Lung microvascular endothelial cell (primary cell): ENCODE results near the gene GSK3A. TPM values are rescaled to one million over a fixed set of nuclear protein-coding genes. Genes with fewer than 3 reads are reported as not detected.

Experiments used
- DNase-seq, 2 donors: peaks; one replicate each; pipeline versions ENCODE4 v3.0.0 to v3.0.0-alpha.2; 2010; ENCODE audit warnings: low read depth in 2 of 2
- total RNA-seq: library from RNA; depleted of rRNA; stranded (reverse); fragments of >200 nt; gene quantifications from 2 replicates; pipeline ENCODE4 v1.2.1, GENCODE V29; 2014

GSK3A gene
- total RNA-seq, 1 donor from 2014 or later, result 11.3 TPM

DNA sequence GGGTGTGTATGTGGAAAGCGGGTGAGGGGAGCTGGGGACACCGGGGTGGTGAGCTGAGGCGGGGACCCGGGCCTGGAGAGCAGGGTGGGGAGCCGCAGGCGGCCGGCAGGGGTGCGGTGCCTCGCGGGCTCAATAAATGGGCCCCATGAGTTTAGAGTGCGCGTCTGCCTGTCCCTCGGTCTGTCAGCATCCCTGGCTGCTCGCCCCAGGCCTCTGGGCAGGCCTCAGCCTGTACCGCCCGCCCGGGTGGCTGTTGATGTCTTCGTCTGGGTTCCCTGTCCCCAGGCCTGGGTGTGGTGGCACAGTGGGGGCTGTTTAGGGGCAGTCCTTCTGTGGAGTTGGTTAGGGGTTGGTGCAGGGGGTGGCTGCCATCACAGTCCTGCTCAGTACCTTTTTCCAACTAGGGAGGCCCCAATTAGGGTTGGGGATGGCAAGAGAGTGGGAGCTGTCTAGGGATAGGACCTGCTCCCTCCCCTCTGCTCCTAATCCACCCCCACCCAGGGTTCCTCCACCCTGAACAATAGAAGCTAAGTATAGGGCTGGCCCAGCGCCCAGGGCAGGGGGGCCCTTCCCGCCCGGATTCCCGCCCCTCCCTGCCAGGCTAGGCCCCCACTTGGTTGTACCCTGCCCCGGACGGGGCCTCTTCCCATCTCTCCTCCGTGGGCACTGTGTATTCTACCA lies 38.9 kb upstream of the GSK3A start:
- peak; percentile 58 to 78 for DNase-seq

DNA sequence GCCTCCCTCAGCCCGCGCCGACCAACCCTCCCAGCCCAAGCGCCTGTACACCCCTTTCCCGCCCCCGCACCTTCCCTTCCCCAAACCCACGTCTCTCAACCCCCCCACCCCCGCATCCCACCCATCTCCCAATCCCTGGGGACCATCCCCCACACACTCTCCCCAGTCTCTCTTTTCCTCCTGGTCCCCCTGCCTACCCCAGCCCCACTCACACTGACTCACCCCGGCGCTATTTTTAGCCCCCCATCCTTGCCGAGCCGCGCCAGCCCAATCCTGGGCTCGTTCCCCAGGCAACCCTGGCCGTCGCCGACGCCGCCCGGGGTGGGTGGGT lies 38.4 kb upstream of the GSK3A start:
- no peak for DNase-seq

DNA sequence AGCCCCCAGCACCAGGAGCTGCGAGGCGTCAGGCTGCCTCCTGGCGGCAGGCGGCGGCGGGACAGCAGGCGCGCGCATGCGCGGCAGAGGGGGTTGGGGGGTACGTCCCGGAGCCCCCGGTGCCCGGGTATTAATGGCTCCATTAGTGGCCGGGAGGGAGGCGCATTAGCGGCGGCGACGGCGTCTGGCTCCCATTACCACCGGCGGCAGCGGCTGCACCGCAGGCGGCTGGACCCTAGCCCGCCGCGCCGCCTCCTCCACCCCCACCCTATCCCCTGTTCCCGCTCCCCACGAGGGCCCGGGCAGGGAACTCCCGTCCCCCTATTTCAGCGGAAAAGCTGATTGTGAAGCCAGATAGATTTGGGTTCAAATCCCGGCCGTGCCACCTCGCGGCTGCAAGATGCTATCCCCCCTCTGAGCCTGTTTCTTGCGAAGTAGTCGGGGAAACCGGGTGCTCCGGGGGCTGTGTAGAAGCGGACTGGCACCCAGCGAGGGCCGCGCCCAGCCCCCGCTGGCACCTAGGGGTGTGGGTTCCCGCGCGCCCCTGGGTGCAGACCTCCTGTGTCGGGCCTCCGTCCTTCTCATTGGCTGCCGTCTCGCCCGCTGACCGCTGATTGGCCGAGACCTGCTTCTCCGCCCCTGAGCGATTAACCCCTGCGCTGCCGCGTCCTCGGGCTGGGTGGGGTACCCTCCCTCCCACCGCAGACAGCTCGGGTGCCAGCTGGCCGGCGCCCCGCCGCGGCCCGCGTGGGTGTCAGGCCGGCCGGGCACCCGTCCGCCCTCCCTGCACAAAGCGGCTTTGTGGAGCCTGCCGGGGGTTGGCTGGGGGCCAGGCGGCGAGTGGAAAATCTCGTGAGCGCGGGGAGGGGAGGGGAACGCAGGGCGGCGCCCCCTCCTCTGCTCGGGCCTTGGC lies 37.8 kb upstream of the GSK3A start:
- peak; percentile 84 to 92 for DNase-seq

DNA sequence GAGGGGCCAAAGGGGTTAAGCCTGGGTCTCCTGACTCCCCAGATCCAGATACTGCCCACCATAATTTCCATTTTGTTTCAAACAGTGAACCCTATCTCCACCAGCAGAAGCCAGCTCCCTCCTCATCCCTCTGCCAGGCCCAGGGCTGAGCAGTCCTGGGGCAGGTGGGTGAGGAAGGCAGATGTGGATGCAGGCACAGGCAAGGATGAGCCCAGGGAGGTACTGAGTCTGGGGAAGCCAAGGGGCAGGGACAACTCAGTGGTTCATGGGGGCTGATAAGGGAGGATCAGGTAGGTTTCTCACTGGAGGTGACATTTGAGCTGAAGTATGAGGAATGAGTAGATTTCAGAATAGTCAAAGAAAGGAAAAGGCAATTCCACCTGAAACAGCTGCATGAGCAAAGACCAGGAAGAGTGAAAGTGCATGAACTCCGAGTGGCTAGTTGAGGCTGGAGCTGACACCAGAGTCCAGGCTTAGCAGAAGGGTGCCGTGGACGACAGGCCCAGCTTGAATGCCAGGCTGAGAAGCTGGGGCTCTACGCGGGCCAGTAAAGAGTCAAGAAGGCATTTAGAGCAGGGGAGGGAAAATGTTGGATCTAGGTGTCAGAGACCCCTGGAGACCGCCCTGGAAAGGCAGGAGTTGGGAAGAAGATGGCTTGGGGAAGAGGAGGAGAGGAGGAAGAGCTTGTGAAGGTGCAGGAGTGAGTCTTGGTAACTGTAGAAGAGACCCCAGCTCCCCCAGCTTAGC lies 36.9 kb upstream of the GSK3A start:
- no peak for DNase-seq

DNA sequence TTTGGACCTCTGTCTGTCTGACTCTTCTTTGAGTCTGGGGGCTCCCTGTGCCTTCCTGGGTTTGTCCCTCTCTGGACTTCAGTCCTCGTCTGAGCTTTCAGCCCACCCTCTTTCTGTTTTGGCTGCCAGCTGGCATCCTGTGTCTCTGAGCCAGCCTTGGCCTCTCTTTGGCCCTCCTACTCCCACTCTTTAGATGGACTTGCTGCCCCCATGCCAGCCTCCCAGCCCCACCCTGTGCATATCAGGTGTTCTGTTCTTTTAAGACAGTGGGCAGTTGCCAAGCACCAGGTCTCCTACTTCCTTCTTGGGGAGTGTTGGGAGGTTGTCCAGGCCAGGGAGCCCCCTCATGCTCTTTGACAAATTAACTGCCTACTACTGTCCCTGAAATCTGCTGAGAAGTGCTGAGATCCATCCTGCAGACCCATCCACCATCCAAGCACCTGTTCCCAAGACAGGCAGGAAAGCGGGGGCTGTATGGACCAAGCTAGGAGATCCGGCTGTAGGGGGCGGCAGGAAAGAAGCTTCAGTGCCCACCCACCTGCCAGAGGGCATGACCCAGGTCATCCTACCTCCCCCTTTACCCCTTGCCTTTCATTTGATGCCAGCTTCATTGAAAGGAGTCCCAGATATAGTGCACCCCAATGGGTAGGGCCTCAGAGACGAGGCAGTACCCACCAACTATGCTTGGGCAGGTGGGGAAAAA lies 36.2 kb upstream of the GSK3A start:
- no peak for DNase-seq

DNA sequence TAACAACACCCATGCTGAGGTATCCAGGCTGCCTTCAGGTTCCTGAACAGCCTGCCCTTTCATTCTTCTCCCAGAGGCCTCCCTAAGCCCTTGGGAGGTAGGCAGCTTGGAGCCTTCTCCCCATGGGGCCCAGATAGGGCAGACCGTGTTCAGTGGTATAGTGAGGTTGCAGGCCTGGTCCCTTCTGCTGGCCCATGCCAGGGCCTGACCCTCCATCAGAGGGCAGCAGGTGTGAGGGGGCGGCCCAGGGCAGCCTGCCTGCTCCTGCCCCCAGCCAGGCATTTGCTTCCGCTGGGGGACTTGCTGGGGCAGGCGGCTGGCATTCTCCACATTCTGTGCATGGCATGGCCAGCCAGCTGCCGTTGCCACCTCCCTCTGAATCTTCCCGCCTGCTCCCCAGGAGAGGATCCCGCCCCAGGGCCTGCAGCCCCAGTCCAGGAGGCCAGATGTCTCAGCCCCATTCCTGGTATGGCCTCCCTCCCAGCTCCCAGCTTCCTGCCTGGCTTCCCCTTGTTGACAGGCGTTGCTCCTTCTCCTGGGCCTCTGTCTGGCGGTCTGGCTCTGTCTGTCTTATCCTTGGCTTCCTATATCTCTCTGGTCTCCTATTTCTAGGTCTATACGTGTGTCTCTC lies 35.5 kb upstream of the GSK3A start:
- peak in 1 of 2 donors; percentile 70 for DNase-seq

DNA sequence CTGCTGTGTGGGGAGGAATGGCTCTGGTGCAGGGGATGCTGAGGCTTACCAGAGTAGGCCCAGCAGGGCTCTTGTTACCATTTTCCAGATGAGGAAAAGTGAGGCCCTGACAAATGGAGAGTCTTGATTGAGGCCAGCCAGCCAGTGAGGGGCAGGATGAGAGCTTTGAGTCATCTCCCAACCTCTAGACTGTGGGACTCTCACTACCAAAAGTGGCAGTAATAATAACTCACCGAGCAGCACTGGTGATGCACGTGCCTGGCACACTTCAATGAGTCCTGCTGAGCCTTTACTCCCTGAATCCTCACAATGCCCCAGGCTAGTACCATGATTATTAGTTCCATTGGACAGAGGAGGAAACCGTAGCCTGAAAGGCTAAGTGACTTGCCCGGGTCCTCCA lies 34.4 kb upstream of the GSK3A start:
- no peak for DNase-seq

DNA sequence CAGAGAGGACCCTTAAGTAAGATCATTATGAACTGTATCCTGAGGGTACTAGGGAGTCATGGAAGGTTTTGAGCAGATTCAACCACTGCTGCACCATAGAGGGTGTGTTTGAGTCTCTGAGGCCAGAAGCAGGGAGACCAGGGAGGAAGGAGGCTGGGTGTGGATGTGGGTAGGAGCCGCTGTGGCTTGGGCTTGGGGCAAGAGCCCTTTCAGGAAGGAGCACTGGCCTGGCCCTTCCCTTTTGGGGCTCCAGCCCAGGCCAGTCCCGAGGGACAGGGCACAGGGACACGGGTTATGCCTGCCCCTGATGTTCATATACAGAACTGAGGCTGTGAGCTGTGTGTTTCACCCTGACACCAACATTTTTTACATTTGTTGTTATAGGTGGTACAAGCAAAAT lies 33.9 kb upstream of the GSK3A start:
- DNase-seq, result no peak

DNA sequence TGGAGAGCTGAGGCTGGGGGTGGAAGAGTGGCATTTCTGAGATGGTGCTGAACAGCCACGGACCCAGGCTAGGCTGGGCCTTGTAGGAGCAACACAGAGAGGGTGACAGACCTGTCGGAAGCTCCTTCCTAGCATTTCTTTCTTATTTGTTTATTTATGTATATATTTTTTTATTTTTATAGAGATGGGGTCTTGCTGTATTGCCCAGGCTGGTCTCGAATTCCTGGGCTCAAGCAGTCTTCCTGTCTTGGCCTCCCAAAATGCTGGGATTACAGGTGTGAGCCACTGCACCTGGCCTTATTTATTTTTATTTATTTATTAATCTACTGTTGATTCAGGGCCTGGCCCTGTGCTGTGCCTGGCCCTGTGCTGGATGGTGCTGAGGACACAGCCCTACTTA lies 33.1 kb upstream of the GSK3A start:
- DNase-seq, result no peak

DNA sequence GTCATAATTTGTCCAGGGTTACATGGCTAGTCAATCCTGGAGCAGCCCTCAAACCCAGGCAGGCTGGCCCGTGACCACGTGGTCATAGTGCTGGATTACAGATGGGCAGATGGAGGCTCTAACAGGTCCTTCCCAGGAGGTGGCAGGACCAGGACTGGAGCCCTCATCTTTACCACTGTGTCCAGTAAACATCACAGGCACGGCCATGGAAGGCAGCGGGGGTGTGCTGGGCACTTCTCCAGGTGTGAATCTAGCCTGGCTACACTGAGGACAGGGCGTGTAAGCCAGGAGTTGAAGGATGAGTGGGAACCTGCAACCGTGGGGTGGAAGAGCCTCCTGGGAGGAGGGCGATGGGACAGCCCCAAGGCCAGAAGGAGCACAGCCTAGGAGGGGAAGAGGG lies 32.7 kb upstream of the GSK3A start:
- DNase-seq, result no peak

DNA sequence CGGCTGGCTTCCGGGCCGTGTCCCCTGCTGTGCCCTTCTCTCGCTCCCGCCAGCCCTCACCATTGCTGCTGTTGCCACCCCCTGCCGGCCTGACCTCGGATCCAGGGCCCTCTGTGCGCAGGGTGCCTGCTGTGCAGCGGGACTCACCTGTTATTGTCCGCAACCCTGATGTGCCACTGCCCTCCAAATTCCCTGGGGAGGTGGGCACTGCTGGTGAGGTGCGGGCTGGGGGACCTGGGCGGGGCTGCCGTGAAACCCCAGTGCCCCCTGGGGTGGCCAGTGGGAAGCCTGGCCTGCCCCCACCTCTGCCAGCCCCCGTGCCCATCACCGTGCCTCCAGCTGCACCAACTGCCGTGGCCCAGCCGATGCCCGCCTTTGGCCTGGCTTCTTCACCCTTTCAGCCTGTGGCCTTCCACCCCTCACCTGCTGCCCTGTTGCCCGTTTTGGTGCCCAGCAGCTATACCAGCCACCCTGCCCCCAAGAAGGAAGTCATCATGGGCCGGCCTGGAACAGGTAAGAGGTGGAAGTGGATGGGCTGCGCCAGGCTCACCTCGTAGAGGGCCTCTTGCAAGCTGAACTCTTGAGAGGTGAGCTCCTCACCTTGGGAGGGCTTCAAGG lies 31.8 kb upstream of the GSK3A start:
- DNase-seq, result no peak

DNA sequence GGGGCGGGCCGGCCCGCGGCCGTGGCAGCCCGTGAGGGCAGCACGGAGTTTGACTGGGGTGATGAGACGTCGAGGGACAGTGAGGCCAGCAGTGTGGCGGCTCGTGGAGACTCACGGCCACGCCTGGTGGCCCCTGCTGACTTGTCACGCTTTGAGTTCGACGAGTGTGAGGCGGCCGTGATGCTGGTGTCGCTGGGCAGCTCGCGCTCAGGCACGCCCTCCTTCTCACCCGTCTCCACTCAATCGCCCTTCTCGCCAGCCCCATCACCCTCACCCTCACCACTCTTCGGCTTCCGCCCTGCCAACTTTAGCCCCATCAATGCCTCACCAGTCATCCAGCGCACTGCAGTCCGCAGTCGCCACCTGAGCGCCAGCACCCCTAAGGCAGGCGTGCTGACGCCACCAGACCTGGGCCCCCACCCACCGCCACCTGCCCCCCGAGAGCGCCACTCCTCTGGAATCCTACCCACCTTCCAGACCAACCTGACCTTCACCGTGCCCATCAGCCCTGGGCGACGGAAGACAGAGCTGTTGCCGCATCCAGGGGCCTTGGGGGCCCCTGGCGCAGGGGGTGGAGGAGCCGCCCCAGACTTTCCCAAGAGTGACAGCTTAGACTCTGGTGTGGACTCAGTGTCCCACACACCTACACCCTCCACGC lies 31.1 kb upstream of the GSK3A start:
- DNase-seq, result no peak

DNA sequence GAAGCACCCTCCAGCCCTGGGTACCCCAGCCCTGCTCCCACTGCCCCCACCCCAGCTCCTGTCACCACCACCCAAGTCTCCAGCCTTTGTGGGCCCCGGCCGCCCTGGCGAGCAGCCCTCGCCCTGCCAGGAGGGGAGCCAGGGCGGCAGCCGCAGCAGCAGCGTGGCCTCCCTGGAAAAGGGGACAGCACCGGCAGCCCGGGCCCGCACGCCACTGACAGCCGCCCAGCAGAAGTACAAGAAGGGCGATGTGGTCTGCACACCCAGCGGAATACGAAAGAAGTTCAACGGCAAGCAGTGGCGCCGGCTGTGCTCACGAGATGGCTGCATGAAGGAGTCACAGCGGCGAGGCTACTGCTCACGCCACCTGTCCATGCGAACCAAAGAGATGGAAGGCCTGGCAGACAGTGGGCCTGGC lies 30.6 kb upstream of the GSK3A start:
- no peak for DNase-seq

DNA sequence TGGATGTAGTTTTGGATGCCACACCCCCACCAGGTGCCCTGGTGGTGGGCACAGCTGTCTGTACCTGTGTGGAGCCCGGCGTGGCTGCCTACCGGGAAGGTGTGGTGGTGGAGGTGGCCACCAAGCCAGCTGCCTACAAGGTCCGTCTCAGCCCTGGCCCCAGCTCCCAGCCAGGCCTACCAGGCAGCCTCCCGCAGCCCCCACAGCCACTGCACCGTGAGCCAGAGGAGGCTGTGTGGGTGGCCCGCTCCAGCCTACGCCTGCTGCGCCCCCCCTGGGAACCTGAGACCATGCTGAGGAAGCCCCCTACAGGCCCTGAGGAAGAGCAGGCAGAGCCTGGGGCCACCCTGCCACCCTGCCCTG lies 30.1 kb upstream of the GSK3A start:
- no peak for DNase-seq

DNA sequence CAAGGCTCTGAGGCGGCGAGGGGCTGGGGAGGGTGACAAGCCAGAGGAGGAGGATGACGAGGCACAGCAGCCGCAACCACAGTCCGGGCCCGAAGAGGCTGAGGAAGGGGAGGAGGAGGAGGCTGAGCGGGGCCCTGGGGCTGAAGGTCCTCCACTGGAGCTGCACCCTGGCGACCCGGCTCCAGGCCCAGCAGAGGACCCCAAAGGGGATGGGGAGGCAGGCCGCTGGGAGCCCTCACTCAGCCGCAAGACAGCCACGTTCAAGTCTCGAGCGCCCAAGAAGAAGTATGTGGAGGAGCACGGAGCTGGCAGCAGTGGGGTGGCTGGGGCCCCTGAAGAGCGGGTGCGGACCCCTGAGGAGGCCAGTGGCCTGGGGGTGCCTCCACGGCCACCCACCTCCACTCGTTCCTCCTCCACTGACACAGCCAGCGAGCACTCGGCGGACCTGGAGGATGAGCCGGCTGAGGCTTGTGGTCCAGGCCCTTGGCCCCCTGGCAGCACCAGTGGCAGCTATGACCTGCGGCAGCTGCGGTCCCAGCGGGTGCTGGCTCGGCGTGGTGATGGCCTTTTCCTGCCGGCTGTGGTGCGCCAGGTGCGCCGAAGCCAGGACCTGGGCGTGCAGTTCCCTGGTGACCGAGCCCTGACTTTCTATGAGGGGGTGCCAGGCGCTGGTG lies 29.6 kb upstream of the GSK3A start:
- no peak for DNase-seq

DNA sequence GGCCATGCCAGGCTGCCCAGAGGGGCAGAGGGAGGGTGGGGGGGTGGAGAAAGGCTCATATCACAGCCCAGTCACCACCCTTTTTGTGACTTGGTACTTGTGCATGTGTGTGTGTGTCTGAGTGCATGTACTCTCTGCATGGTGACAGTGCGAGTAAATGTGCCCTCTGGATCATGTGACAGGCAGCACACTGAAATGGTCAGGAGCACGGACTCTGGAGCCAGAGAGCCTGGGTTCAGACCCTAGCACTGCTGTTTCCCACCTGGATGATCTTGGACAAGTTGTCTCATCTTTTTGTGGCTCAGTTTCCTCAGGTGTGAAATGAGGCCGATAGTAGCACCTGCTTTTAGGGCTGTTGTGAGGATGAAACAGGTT lies 28.6 kb upstream of the GSK3A start:
- DNase-seq, result no peak

DNA sequence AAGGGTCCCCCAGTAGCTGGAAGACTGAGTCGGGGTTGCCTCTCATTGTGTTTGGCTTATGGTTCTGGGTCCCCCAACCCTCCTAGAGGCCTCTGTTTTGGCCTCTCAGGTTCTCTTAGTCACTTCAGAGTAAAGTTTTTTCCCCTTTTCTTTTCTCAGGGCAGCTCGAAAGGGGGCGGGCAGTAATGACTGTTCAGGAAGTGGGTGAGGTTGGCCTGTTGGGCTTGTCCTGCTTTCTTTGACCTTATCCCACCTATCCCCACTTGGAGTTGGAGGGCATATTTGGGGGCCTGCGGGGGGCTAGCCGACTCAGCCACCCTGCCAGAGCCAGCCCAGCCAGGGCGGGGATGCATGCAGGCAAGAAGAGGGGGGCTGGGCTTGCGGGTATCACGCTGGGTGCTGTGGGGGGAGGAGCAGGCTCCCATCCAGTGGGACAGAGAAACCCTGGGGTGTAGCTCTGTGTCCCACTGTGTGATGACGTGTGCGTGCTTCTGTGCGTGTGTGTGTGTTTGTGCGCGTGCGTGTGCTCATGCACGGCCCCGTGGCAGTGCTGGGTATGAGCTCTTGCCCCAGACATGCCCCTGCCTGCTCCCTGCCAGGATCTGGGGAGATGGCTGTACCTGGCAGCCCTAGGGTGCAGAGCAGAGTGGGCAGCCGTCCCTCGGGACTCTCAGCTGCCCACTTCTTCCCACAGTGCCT lies 28.1 kb upstream of the GSK3A start:
- DNase-seq, result peak; percentile 68 to 77

DNA sequence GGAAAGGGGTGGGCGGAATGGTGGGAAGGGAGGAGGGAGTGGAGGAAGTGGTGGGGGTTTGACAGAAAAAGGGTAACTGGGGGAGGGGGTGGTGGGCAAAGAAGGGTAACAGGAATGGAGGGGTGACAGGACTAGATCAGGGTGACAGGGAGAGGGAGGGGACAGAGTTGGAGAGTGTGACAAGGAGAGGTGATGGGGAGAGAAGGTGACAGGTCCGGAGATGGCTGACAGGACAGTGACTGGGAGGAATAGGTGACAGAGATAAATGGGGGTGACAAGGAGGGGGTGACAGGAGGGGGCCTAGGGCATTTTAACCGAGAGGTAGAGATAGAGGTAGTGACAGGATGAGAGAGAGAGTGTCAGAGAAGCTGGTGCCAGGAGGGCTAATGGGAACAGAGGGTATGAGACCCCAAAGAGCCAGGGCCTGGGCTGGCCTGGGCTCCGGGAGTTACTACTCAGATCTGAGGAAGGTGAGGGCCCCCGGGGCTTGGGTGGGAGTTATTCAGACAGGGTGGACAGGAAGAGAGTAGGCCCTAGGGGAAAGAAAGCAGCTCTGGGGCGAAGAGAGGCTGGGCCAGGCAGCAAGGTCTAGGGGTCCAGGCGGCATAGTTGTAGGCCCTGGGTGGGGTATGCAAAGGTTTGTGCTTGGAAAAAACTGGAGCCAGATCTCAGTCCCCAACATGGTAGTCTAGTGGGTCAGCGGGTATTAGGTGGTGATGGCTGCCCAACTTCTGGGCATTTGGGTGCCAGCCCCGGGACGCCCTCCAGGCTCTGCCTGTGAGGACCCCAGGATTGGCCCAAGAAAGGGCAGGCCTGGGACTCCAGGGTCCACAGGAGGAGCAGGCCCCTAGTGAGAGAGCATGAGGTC lies 27.3 kb upstream of the GSK3A start:
- no peak for DNase-seq
